ENCODE results near the gene CADPS2.

The CADPS2 gene

GRCh38 chr7:122766593-122766992 lies 119.7 kb downstream of the CADPS2 start:
- DNase-seq, result no peak

DNA sequence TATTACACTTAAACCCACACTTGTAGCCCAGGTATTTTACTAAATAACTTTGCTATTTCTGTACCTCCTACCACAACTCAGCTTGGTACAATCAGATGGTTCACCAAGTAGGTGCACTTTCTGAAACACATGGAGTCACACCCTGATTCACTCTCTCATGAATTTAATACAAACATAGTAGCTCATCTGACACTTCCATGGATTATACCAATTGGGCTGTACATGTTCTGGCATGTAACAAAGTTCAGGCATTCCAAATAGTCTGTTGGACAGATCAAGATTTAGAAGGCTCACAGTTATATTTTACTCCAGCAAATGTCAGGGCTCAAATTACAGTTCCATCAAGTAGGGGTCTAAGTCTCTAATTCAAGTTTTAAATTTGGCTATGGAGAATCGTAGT lies 121.4 kb downstream of the CADPS2 start:
- DNase-seq, result no peak

- DNase-seq, result no peak
These were observed 122.2 kb downstream of the CADPS2 start for GRCh38 chr7:122764020-122764419.

DNA sequence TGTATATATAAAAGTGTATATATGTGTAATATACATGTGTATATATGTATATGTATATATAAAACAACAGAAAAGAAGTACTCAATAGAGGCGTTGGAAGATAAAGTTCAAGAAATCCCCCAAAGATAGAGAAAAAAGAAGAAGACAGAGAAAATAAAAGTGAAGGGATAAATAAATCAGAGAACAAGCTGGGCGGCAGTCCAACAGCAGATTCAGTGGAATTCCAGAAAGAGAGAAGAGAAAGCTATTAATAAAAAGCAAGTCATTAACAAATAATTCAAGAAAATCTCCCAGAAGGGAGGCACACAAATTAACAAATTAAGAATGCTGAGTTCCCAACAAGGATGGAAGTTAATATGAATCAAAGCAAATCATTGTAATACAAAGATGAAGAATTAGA lies 124.2 kb downstream of the CADPS2 start:
- no peak for DNase-seq

DNA sequence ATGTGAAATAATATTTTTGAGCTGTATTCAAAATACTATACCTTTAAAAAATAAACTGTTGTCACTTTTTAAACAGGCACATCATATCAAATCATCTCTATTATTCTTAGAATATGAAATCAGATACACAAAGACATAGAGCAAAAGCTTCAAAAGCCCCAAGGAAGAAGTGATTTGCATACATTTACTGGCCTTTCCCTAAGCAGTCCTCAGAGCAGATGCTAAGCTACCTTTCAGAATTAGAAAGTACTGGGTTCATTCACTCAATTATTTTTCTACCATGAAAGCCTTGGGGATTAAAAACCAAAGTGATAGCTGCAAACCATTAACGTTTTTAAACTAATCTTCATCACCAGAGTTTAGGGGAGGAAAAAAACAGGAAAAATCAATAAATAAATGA lies 127.8 kb downstream of the CADPS2 start:
- no peak for DNase-seq

DNA sequence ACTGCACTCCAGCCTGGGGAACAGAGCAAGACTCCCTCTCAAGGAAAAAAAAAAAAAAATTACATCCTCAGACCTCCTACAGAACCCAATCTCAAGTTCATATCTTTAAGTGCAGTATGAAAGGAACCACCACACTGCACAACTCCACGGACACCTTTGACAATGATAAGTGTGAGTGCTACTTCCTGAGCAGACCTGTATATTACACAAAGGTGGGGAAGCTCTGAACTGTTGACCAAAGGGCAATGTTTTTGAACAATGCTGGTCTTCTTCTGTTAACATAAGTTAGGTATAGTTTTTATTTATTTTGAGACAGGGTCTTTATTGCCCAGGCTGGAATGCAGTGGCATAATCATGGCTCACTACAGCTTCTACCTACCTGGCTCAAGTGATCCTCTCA lies 129.4 kb downstream of the CADPS2 start:
- no peak for DNase-seq

DNA sequence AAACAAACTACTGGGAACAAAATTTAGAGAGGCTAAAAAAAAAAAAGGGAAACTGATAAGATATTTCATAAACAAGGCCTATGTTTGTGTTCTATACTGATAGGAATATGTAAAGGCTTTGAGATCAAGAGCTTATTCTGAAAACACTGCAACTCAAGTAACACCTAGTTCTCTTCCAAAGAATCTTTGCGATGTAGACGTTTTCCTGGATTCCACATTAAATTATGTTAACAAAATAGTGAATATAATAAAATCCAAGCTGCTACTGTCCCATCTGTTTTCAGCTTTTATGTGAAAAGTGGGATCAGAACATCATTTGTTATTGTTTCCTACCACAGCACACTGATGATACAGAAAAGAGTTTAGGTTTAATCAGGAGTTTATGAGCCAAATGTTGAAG lies 130.6 kb downstream of the CADPS2 start:
- no peak for DNase-seq

- DNase-seq, result no peak
These were observed 133.7 kb downstream of the CADPS2 start for GRCh38 chr7:122752583-122752982.

DNA sequence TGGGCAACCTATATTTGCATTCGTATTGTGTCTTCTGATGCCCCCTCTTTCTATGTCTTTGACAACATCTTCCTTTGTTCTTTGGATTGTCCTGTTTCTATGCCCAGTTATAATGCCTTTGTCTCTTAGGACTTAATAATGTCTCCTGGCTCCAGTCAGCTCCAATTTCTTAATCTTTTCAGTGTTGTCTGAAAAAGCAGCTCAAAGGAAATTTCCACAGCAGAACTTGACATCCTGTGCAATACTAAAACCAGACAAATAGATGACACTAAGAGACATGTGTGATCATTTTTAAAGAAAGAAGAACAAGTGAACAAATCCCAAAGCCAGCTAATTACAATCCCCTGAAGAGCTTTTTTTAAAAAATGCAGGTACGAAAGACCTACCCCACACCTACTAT lies 135.9 kb downstream of the CADPS2 start:
- no peak for DNase-seq

DNA sequence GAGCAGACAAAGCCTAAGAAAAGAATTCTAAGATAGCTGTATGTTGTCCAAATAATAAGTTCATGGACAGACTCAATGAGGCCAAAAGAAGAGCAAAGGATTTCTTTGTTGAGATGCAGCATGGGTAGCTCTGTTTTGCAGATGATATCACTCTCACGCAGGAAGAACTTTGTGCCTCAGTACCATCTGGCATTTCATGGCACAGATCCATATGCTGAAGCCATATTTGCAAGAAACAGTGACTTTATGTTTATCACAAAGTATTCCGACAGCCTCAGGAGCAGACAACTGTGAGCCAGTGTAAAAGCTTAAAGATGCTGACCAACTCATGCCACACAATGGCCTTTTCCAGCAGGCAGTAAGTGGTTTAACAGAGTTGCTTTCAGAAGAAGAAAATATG lies 138.1 kb downstream of the CADPS2 start:
- DNase-seq, result no peak

DNA sequence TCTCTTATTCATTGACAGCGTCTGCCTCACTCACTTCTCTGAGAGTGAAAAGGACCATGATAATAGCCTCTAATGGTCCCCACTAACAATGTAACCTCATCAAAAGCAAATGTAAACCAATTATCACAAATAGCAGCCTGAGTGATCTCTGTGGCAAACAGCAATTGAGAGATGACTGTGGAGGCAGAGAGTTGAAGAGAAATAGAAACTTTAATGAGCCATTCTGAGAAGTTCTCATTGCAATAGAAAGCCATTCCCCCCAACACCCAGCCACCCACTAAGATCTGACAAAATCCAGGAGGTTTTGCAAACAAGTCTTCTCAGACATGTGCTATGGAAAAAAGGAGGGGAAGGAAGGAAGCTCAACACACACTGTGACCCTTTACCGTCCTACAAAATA lies 139.3 kb downstream of the CADPS2 start:
- no peak for DNase-seq

DNA sequence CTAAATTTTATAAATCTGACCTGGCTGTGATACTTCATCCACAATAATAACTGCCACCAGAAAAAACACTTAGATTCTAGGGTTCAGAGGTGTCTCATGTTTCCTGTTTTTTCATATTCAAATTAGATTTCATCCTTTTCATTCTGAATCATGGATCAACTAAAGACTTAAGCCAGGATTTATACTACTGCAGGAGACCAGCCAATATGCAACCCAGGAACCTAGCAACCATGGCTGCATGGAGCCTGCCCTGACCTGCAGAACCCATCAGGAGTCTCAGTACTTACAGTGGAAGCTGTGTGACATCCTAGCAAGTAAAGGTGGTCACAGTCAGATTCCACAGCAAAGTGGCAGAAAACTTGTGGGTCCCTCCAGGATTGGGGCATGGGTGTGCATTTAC lies 143.0 kb downstream of the CADPS2 start:
- no peak for DNase-seq

DNA sequence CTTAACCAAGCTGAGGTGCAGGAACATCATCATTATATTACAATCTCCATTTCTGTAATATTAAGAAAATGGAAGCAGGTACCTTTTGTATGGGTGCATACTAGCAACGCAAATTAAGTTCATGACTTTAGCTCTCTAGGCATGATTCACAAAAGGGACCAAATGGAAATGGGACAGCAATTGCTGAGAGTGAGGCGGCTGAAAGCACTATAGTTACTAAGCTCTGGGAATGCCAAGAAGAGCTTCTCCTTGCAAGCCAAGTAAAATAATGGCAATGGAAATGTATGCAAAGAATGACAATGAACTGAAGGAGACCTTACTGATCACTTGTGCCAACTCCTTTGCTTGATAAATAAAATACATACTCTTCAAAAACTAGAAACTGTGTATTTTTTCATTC lies 147.3 kb downstream of the CADPS2 start:
- DNase-seq, result no peak

GRCh38 chr7:122736183-122736582 lies 150.1 kb downstream of the CADPS2 start:
- DNase-seq, result no peak

- no peak for DNase-seq
These were observed 158.5 kb downstream of the CADPS2 start for GRCh38 chr7:122727759-122728158.

DNA sequence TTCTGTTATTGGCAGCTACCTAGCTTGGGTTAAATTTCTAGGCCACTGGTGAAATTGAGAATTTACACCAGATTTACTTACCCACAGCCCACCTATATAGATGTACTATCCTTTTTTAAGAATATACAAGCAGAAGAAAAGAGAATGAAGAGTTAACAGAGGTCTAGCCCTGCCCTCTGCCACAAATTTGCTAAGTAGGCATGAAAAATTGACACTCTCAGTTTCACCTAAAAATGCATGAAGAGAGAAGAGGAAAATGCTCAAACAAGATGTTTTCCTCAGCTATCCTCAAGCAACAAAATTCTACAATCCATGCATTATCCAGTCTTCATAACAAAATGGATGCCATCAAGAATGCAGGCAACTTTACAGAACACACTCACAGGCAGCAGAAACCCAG lies 158.9 kb downstream of the CADPS2 start:
- no peak for DNase-seq

- DNase-seq, result no peak
These were observed 159.4 kb downstream of the CADPS2 start for GRCh38 chr7:122726881-122727280.

GRCh38 chr7:122724366-122724765 lies 161.9 kb downstream of the CADPS2 start:
- no peak for DNase-seq

DNA sequence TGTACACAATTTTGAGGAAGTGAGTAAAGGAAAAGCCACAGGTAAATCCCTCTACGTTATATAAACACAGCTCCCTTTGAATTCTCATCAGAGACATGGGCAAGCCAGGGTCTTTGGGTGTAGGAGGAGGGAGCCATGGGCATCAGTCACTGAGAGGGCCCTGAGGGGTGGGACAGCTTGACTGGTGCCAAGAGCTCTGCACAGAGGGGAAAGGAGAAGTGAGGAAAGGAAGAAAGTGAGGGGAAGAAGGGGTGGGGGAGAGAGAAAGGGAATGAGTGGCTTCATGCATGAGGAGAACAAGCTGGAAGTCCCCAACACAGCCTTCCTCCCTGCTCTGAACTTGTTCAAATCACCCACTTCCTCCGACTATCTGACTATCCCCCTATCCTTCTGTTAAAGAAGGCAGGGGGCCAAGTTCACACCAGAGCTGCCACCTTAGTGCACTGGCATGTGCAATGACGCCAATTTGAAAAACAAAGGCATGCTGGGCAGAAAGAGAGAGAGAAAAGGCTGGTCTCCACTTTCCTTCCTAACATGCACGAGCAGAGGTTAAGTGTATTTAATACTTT lies 167.2 kb downstream of the CADPS2 start:
- DNase-seq, result no peak

DNA sequence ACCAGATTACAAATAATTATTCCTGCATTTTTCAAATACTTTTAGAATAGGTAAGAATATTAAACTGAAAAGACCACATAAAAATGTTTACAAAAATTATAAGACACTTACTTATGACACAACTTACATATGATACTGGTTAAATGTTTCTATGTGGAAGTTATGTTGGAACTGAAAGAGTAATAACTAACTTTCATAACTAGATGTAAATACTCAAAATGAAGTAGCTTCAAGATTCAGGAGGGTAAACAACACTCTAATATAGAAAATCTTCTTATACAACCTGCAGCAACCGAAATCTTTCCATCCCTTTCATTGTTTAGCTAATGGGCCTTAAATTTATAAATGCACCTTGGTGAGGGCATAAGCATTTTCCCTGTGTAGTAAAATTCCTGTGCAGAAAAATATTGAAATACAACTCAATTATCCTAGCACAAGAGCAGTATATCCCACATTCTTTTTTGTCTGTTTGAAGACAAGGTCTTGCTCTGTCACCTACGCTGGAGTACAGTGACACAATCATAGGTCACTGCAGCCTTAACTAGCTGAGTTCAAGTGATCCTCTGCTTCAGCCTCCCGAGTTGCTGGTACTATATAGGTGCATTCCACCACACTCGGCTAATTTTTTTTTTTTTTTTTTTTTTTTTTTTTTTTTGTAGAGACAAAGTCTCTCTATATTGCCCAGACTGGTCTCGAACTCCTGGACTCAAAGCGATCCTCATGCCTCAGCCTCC lies 168.7 kb downstream of the CADPS2 start:
- no peak for DNase-seq

DNA sequence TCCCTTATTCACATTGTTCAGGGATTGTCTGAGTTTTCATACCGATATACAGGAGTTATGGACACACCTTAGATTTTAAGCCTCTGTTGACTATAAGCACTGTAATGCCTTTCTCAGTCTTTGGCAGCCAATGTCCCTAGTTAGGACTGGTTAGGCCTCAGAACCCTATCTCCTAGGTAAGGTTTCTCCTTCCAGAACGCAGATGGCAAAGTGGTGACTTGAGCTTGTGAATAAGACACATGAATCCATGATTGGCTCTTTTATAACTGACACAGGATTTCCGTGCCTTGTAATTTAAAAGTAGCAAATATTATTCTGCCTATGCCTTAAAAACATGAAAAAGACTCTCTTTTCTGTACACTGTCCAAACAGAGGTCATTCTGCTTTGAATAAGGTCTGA lies 171.1 kb downstream of the CADPS2 start:
- DNase-seq, result no peak

DNA sequence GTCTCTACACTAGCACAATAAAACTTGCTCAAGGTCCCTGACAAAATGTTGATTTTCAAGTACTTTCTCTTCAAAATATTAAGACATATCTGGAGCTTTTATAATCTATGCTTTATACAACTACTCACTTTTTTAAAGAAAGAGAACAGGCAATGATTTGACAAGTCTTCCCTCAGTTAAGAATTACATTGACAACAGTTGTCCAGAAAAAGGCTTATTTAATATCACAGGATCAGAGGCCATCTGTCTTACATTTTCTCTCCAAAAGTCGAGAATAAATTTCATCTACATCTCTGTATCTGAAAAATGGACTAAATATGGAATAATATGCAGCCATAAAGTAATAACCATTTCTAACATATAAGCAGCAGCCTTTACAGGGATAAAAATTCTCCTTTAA lies 175.3 kb downstream of the CADPS2 start:
- DNase-seq, result no peak

DNA sequence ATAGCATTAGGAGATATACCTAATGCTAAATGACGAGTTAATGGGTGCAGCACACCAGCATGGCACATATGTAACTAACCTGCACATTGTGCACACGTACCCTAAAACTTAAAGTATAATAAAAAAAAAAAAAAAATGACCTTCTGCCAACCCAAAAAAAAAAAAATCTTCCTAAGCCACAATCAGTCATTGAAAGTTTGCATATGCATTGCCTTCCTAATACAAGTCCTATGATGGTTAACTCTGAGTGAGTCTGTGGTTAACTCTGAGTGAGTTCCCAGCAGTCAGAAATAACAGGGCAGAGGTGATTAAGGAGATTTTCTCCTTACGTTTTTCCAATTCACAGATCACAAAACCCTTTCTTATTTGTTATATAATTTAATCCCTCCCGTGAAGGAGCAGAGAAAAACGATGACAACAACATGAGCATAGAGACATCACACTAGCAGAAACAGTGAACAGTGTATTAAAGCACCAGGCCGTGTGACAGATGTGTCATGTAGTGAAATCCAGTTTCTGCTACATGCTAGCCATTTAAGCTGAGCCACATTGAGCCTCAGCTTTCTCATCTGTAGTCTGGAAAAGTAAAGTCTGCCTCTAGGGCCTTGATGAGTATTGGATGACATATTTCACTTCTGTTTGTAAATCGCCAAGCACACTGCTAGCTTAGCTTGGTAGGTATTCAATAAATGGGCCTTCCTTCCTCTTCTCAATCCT lies 176.2 kb downstream of the CADPS2 start:
- no peak for DNase-seq

DNA sequence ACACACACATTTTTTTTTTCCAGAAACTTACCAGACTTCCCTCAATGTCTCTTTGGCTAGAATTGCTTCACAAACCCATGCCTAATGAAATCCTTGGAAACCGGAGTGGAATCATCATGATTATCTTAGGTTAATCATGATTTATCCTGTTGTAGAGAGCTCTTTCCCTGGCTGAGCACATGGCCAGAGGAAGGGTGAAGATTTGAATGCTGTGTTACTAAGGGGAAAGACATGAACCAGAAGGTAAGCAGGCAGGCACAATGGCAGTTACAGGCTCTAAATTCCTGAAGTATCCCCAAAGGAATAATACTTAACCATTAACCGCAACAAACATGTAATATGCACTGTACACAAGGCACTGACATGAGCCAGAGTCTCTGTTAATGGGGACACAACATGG lies 179.4 kb downstream of the CADPS2 start:
- no peak for DNase-seq
